ENCODE measurements around the gene RIN3. TPM values are rescaled to one million over a fixed set of nuclear protein-coding genes. Genes with fewer than 3 reads are reported as not detected.
"Not testable (repeated sequence)": the region's sequence is repeated elsewhere in the genome, so short reads cannot be mapped to it uniquely, and the experiment has no call there.

The RIN3 gene
- total RNA-seq, 1 experiment from 2014 or later = 10.9 TPM

- Histone ChIP-seq H3K4me3 (ENCODE audit: low read depth in 2 of 2, low read length in 2 of 2) (no peak overlapping the region), H3K9me3 (ENCODE audit: control insufficient read depth, insufficient read depth, low read depth, low read length) (no peaks in the 10 kb centered on the region), H3K27ac (ENCODE audit: low read length) (no peak overlapping the region), H3K4me1 (ENCODE audit: control insufficient read depth, insufficient read depth, low read length) (no peaks in the 10 kb centered on the region; the same call in 1 of the 2 replicates), H3K27me3 (ENCODE audit: control insufficient read depth, insufficient read depth, low read length) (no peaks in the 10 kb centered on the region), H3K36me3 (ENCODE audit: control insufficient read depth, insufficient read depth, low read length) (no peaks in the 10 kb centered on the region)
- TF ChIP-seq TCF7L2 (IDR thresholded peaks at IDR 0.05; ENCODE audit: low read depth, low read length) = no peak
- no peak for TF ChIP-seq POLR2AphosphoS5 (IDR thresholded peaks at IDR 0.05; ENCODE audit: low read depth, low read length)
- TF ChIP-seq SIN3A (IDR thresholded peaks at IDR 0.05; ENCODE audit: borderline replicate concordance, insufficient read depth, low read depth, low read length) = no peak
- TF ChIP-seq REST (IDR thresholded peaks at IDR 0.05; ENCODE audit: insufficient read depth in 1 of 2, low read depth in 2 of 2, low read length in 1 of 2) = no peak
- no peak for TF ChIP-seq CTCF (IDR thresholded peaks at IDR 0.05)
- no peak for DNase-seq (ENCODE audit: low read depth, low spot score)
- in situ Hi-C loops (cut with HindIII; ENCODE audit: low pct_unique_long_range_greater_than_20kb, low sequenced_read_pairs) = no loop called here
- ATAC-seq = no peak
- BruUV-seq (replicated peaks) = no TSS peak
- ChIA-PET POLR2A (no interaction called here), CTCF (interaction anchor here (0.7 kb wide), 1 partner anchor 60 kb away, joined by 4 read pairs; no protein-coding TSS in a partner anchor)
- intact Hi-C loops (cut with micrococcal nuclease; ENCODE audit: unreplicated experiment) = no loop called here
Observed at GRCh38 chr14:92534932-92535643, 21.5 kb downstream of the RIN3 start.

- H3K27ac ChIP-seq (ENCODE audit: low read length); BruUV-seq (replicated peaks); H3K4me3 ChIP-seq (ENCODE audit: low read depth in 2 of 2, low read length in 2 of 2); H3K4me1 ChIP-seq (ENCODE audit: control insufficient read depth, insufficient read depth, low read length); POLR2A ChIA-PET; ATAC-seq; intact Hi-C loops (cut with micrococcal nuclease; ENCODE audit: unreplicated experiment); H3K27me3 ChIP-seq (ENCODE audit: control insufficient read depth, insufficient read depth, low read length); H3K9me3 ChIP-seq (ENCODE audit: control insufficient read depth, insufficient read depth, low read depth, low read length); in situ Hi-C loops (cut with HindIII; ENCODE audit: low pct_unique_long_range_greater_than_20kb, low sequenced_read_pairs); DNase-seq (ENCODE audit: low read depth, low spot score); H3K36me3 ChIP-seq (ENCODE audit: control insufficient read depth, insufficient read depth, low read length); CTCF ChIA-PET: not testable (repeated sequence)
Observed at GRCh38 chr14:92536231-92536630, 22.6 kb downstream of the RIN3 start.

GRCh38 chr14:92538412-92538985 lies 24.9 kb downstream of the RIN3 start:
- intact Hi-C loops (cut with micrococcal nuclease; ENCODE audit: unreplicated experiment) = no loop called here
- no peak overlapping the region for H3K27ac ChIP-seq (ENCODE audit: low read length)
- BruUV-seq (replicated peaks) = no TSS peak
- CTCF ChIA-PET = no interaction called here
- H3K27me3 ChIP-seq (ENCODE audit: control insufficient read depth, insufficient read depth, low read length) = no peaks in the 10 kb centered on the region
- TF ChIP-seq POLR2AphosphoS5 (IDR thresholded peaks at IDR 0.05; ENCODE audit: low read depth, low read length) (no peak), TCF7L2 (IDR thresholded peaks at IDR 0.05; ENCODE audit: low read depth, low read length) (no peak), REST (IDR thresholded peaks at IDR 0.05; ENCODE audit: insufficient read depth in 1 of 2, low read depth in 2 of 2, low read length in 1 of 2) (no peak), SIN3A (IDR thresholded peaks at IDR 0.05; ENCODE audit: borderline replicate concordance, insufficient read depth, low read depth, low read length) (no peak), CTCF (IDR thresholded peaks at IDR 0.05) (no peak)
- in situ Hi-C loops (cut with HindIII; ENCODE audit: low pct_unique_long_range_greater_than_20kb, low sequenced_read_pairs) = no loop called here
- H3K4me3 ChIP-seq (ENCODE audit: low read depth in 2 of 2, low read length in 2 of 2) = no peak overlapping the region
- no peaks in the 10 kb centered on the region; the same call in 1 of the 2 replicates for H3K4me1 ChIP-seq (ENCODE audit: control insufficient read depth, insufficient read depth, low read length)
- DNase-seq (ENCODE audit: low read depth, low spot score) = no peak
- POLR2A ChIA-PET = no interaction called here
- H3K9me3 ChIP-seq (ENCODE audit: control insufficient read depth, insufficient read depth, low read depth, low read length) = no peaks in the 10 kb centered on the region
- ATAC-seq = no peak
- no peaks in the 10 kb centered on the region for H3K36me3 ChIP-seq (ENCODE audit: control insufficient read depth, insufficient read depth, low read length)

Data from Panc1 (cell line).